Fibroblast of lung (primary cell): Measurements from ENCODE around the gene TET2. TPM values are rescaled to one million over a fixed set of nuclear protein-coding genes. Genes with fewer than 3 reads are reported as not detected.

Experiments
- DNase-seq, 2 donors: peaks; one replicate each; pipeline versions ENCODE4 v3.0.0 to v3.0.0-alpha.2; 2010; ENCODE audit warnings: low read depth in 2 of 2
- H2AFZ ChIP-seq: 2 replicates; pipeline ENCODE4 v1.5.1; 2012; ENCODE audit warnings: low read length, control low read depth, inconsistent platforms
- H3K27ac ChIP-seq: 2 replicates; pipeline ENCODE4 v1.5.1; 2011; ENCODE audit warnings: low read length, control low read depth; ENCODE audit not compliant: insufficient read depth
- H3K27me3 ChIP-seq: 2 replicates; pipeline ENCODE4 v1.5.1; 2011; ENCODE audit warnings: mild to moderate bottlenecking, low read length; ENCODE audit not compliant: control insufficient read depth, insufficient read depth
- H3K36me3 ChIP-seq: 2 replicates; pipeline ENCODE4 v1.5.1; 2011; ENCODE audit warnings: low read length; ENCODE audit not compliant: control insufficient read depth, insufficient read depth
- H3K4me1 ChIP-seq: 2 replicates; pipeline ENCODE4 v1.5.1; 2011; ENCODE audit warnings: low read length; ENCODE audit not compliant: control insufficient read depth, insufficient read depth; ENCODE audit errors: extremely low read depth
- H3K4me2 ChIP-seq: 2 replicates; pipeline ENCODE4 v1.5.1; 2011; ENCODE audit warnings: low read length, control low read depth; ENCODE audit not compliant: insufficient read depth; ENCODE audit errors: extremely low read depth
- H3K4me3 ChIP-seq, 4 experiments: fragments of 200-600 bp in 1 of 4; sonication (generic) in 1 of 4; replicated peaks in 1 of 4; 2 replicates each; pipeline ENCODE4 v1.5.1; 2011 to 2016; ENCODE audit warnings: low read length in 4 of 4, low read depth in 3 of 4, mild to moderate bottlenecking in 3 of 4, control low read depth in 2 of 4, inconsistent platforms in 1 of 4, mixed read lengths in 1 of 4; ENCODE audit not compliant: insufficient read depth in 1 of 4; ENCODE audit errors: control extremely low read depth in 1 of 4
- H3K79me2 ChIP-seq: 2 replicates; pipeline ENCODE4 v1.5.1; 2012; ENCODE audit warnings: mild to moderate bottlenecking, low read length, inconsistent platforms; ENCODE audit not compliant: control insufficient read depth, insufficient read depth
- H3K9ac ChIP-seq: 2 replicates; pipeline ENCODE4 v1.5.1; 2011; ENCODE audit warnings: mild to moderate bottlenecking, low read length, control low read depth; ENCODE audit not compliant: insufficient read depth
- H3K9me3 ChIP-seq: 2 replicates; pipeline ENCODE4 v1.5.1; 2012; ENCODE audit warnings: low read depth, low read length; ENCODE audit not compliant: control insufficient read depth, insufficient read depth
- H4K20me1 ChIP-seq: 2 replicates; pipeline ENCODE4 v1.5.1; 2011; ENCODE audit warnings: low read length; ENCODE audit not compliant: control insufficient read depth, insufficient read depth; ENCODE audit errors: extremely low read depth
- EZH2 ChIP-seq: IDR thresholded peaks from 2 replicates; pipeline ENCODE4 v1.5.1; 2012; ENCODE audit warnings: low read length, control low read depth, mild to moderate bottlenecking; ENCODE audit errors: missing control alignments
- polyA plus RNA-seq, 2 donors: library from polyadenylated mRNA; depleted of rRNA in 1 of 2; stranded (reverse) in 1 of 2; unstranded in 1 of 2; fragments of >200 nt; gene quantifications; 2 replicates each; pipeline ENCODE4 v1.2.1, GENCODE V29; 2011 to 2012; ENCODE audit warnings: missing spikeins in 1 of 2
- total RNA-seq: library from RNA; depleted of rRNA; stranded (reverse); fragments of >200 nt; gene quantifications from 2 replicates; pipeline ENCODE4 v1.2.1, GENCODE V29; 2014
- TF ChIP-seq, protein P1 (sequence below), 2 donors: IDR thresholded peaks in 1 of 2; conservative IDR thresholded peaks in 1 of 2; 1 replicate in 1 of 2; 2 replicates in 1 of 2; pipeline ENCODE4 v1.5.1; 2011 to 2012; ENCODE audit warnings: low read length in 2 of 2, control low read depth in 1 of 2, inconsistent platforms in 1 of 2, low read depth in 1 of 2, mild to moderate bottlenecking in 1 of 2

The TET2 gene
- total and polyA plus RNA-seq, 2 donors (not counting 1 experiment from before 2014, with no cell fraction given), result 6.9 to 8.3 TPM

DNA sequence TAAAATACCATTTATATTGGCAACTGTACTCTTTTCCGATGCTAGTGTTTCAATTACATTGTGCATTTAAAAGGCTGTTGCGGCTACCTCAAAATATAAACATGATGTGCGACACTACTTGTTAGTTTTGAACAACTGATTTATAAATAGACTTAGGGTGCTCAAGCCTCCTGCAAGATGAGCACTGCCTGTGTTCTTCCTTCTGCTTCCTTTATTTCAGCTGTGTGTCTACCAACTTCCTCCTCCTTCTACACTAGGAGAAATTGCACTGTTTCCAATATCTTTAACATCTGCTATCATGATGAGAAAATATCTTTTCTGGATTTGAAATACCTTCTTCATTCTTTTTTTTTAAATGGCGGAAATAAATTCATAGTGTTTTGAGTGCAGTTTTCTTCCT, 24.0 kb downstream of the TET2 start:
- no peaks in the 10 kb centered on the region for H3K79me2 ChIP-seq
- no peak for TF ChIP-seq EZH2
- TF ChIP-seq, protein P1, sequence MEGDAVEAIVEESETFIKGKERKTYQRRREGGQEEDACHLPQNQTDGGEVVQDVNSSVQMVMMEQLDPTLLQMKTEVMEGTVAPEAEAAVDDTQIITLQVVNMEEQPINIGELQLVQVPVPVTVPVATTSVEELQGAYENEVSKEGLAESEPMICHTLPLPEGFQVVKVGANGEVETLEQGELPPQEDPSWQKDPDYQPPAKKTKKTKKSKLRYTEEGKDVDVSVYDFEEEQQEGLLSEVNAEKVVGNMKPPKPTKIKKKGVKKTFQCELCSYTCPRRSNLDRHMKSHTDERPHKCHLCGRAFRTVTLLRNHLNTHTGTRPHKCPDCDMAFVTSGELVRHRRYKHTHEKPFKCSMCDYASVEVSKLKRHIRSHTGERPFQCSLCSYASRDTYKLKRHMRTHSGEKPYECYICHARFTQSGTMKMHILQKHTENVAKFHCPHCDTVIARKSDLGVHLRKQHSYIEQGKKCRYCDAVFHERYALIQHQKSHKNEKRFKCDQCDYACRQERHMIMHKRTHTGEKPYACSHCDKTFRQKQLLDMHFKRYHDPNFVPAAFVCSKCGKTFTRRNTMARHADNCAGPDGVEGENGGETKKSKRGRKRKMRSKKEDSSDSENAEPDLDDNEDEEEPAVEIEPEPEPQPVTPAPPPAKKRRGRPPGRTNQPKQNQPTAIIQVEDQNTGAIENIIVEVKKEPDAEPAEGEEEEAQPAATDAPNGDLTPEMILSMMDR (conservative IDR thresholded peaks at IDR 0.05 in 1 of 2, IDR thresholded peaks at IDR 0.05 in 1 of 2; ENCODE audit: low read depth in 1 of 2, low read length in 2 of 2), result no peak
- H3K4me1 ChIP-seq, result no peaks in the 10 kb centered on the region
- H3K36me3 ChIP-seq, result no peaks in the 10 kb centered on the region
- H3K9me3 ChIP-seq, result no peaks in the 10 kb centered on the region
- no peak overlapping the region for H3K4me2 ChIP-seq
- no peak overlapping the region for H3K27ac ChIP-seq
- DNase-seq, result no peak
- H3K27me3 ChIP-seq, result no peaks in the 10 kb centered on the region
- H2AFZ ChIP-seq, result no peak overlapping the region
- no peak overlapping the region for H3K9ac ChIP-seq
- H3K4me3 ChIP-seq, result no peak overlapping the region
- H4K20me1 ChIP-seq, result no peaks in the 10 kb centered on the region

- Histone ChIP-seq H3K9me3 (no peaks in the 10 kb centered on the region), H3K9ac (no peak overlapping the region), H3K27ac (no peak overlapping the region), H4K20me1 (no peaks in the 10 kb centered on the region), H3K79me2 (no peaks in the 10 kb centered on the region), H3K36me3 (no peaks in the 10 kb centered on the region), H3K4me3 (no peak overlapping the region), H3K4me2 (no peak overlapping the region), H3K27me3 (no peaks in the 10 kb centered on the region), H2AFZ (no peak overlapping the region), H3K4me1 (no peaks in the 10 kb centered on the region)
- TF ChIP-seq EZH2, result no peak
- TF ChIP-seq, protein P1 (conservative IDR thresholded peaks at IDR 0.05 in 1 of 2, IDR thresholded peaks at IDR 0.05 in 1 of 2; ENCODE audit: low read depth in 1 of 2, low read length in 2 of 2), result no peak
- no peak for DNase-seq
These were observed 25.2 kb downstream of the TET2 start for GRCh38 chr4:105171912-105172311.

DNA sequence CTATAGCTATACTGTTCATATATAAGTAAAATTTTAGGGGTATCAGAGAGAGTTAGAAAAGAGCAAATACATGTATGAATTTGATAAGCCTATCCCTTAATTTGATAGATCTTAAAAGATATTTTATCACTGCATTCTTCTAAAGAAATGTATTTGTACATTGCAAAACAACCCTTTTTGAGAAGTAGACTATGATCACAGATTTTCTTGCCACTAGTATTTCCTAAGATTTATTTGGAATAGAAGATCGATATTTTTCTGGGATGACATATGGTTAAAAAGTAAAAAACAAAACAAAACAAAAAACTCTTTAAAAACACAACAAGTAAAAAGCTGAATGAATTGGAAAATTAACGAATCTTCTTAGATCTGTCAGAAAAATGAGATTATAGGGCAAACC, 27.4 kb downstream of the TET2 start:
- Histone ChIP-seq H3K9me3 (no peaks in the 10 kb centered on the region), H3K4me1 (no peaks in the 10 kb centered on the region), H3K4me3 (no peak overlapping the region), H3K36me3 (no peaks in the 10 kb centered on the region), H2AFZ (no peak overlapping the region), H3K79me2 (no peaks in the 10 kb centered on the region), H3K27me3 (no peaks in the 10 kb centered on the region), H3K4me2 (no peak overlapping the region), H3K27ac (no peak overlapping the region), H4K20me1 (no peaks in the 10 kb centered on the region), H3K9ac (no peak overlapping the region)
- DNase-seq, result no peak
- TF ChIP-seq, protein P1 (conservative IDR thresholded peaks at IDR 0.05 in 1 of 2, IDR thresholded peaks at IDR 0.05 in 1 of 2; ENCODE audit: low read depth in 1 of 2, low read length in 2 of 2), result no peak
- TF ChIP-seq EZH2, result no peak
